Psoas muscle (tissue), 8 donors: ENCODE measurements around the gene UBL5. TPM values are rescaled to one million over a fixed set of nuclear protein-coding genes. Genes with fewer than 3 reads are reported as not detected.

Source experiments
- ATAC-seq, 4 donors: fragments of 200-7000 bp; cut with Tn5 transposase; one replicate each; pipeline ENCODE4 v1.9.1; 2020; ENCODE audit warnings: moderate library complexity in 3 of 4, mild to moderate bottlenecking in 2 of 4
- DNase-seq, 2 donors: peaks; one replicate each; pipeline ENCODE4 v3.0.0-alpha.2; 2020
- H3K27ac ChIP-seq: fragments of 200-600 bp; one replicate; pipeline ENCODE4 v1.8.0; 2022
- H3K27me3 ChIP-seq, 3 donors: fragments of 200-600 bp in 1 of 3; one replicate each; pipeline versions ENCODE4 v1.6.1 to v1.8.0; 2013 to 2022; ENCODE audit warnings: low read length in 2 of 3, mild to moderate bottlenecking in 2 of 3, moderate library complexity in 1 of 3; ENCODE audit not compliant: insufficient read depth in 3 of 3
- H3K36me3 ChIP-seq, 2 donors: fragments of 200-600 bp in 1 of 2; one replicate each; pipeline versions ENCODE4 v1.6.1 to v1.8.0; 2013 to 2022; ENCODE audit warnings: low read depth in 1 of 2, mild to moderate bottlenecking in 1 of 2, moderate library complexity in 1 of 2; ENCODE audit not compliant: insufficient read depth in 1 of 2
- H3K4me1 ChIP-seq: fragments of 200-600 bp; one replicate; pipeline ENCODE4 v1.8.0; 2022
- H3K4me3 ChIP-seq: fragments of 200-600 bp; one replicate; pipeline ENCODE4 v1.8.0; 2022; ENCODE audit warnings: mild to moderate bottlenecking
- H3K9me3 ChIP-seq: fragments of 200-600 bp; one replicate; pipeline ENCODE4 v1.8.0; 2022
- CTCF ChIP-seq: fragments of 200-600 bp; IDR thresholded peaks from one replicate; pipeline ENCODE4 v1.8.0; 2022; ENCODE audit warnings: antibody characterized with exemption
- WGBS, 3 donors: extraction: QIAGEN DNeasy Blood & Tissue Kit; methylation state at CpG; one replicate each; pipeline versions ENCODE4 v1.1.6 to v1.1.7; 2013; 5-methylcytosine and 5-hydroxymethylcytosine counted together
- intact Hi-C, 2 donors: fragments of 100-400 bp; cut with DNase I; formaldehyde crosslinking; loops; one replicate each; pipeline versions ENCODE4 v1.11.0 to v1.14.2; 2022
- polyA plus RNA-seq, 3 donors: library from polyadenylated mRNA; stranded (reverse); fragments of 200-250 nt; gene quantifications; one replicate each; pipeline ENCODE4 v1.2.3, GENCODE V29; 2013
- total RNA-seq, 4 donors: library from RNA; stranded (reverse); fragmentation: NEBNext Ultra II Directional in 2 of 4; extraction: Animal tissue kit (Norgen Biotek cat#: 25700) in 2 of 4; gene quantifications; one replicate each; pipeline versions ENCODE4 v1.2.1 to v1.2.4, GENCODE V29; 2021 to 2023
- donor health status: healthy with polysubstance abuse.
- donor health status: DM: no; HTN: no; CAD: no; lungs with moderate emphysema.
- donor health status: Bipolar disorder and iron deficiency.
- donor health status: healthy.
- donor health status: DM: yes; HTN: yes; CAD: no.
- donor health status: DM: no; HTN: no; CAD: no.
- donor health status: DM: no; HTN: no; CAD: no.
- donor health status: DM: yes; HTN: yes; CAD: no.

Gene UBL5
- total and polyA plus RNA-seq, 7 donors: 262 to 659 (median 368) TPM

GRCh38 chr19:9791552-9792205 is 36.0 kb upstream of the UBL5 start:
- 3 to 4% (median 3%) methylated on average over 40 to 50 of the region's 50 CpGs for WGBS, 3 donors

GRCh38 chr19:9792206-9793070 is 35.3 kb upstream of the UBL5 start:
- DNase-seq (peak; percentile 93 to 94), ATAC-seq (peak; percentile 70 to 81 (median 74))
- no peak for TF ChIP-seq CTCF
- no peaks in the 10 kb centered on the region for H3K36me3 ChIP-seq
- peak overlapping the region; percentile 62 for H3K27ac ChIP-seq
- H3K9me3 ChIP-seq: no peaks in the 10 kb centered on the region
- 2 to 4% (median 3%) methylated on average over 61 to 69 of the region's 70 CpGs for WGBS, 3 donors
- peaks cover 0 to 20% (median under 1%) of the 10 kb centered on the region in 3 donors for H3K27me3 ChIP-seq
- no peaks in the 10 kb centered on the region for H3K4me1 ChIP-seq
- intact Hi-C loops: loop anchor here (2.0 to 5.0 kb wide), 3 partner anchors 164 to 480 kb away; no protein-coding TSS in a partner anchor
- peak overlapping the region; percentile 67 for H3K4me3 ChIP-seq

More at GRCh38 chr19:9791552-9792205, 36.0 kb upstream of the UBL5 start:
- peak; percentile 95 for DNase-seq
- Histone ChIP-seq H3K4me1 (no peaks in the 10 kb centered on the region), H3K36me3 (no peaks in the 10 kb centered on the region), H3K27ac (no peak overlapping the region), H3K27me3 (peaks cover 0 to 27% (median 2%) of the 10 kb centered on the region in 3 donors), H3K9me3 (no peaks in the 10 kb centered on the region), H3K4me3 (peak overlapping the region; percentile 67)
- no peak for TF ChIP-seq CTCF
- ATAC-seq: peak; percentile 72 to 77 (median 73)
- intact Hi-C loops: loop anchor here (2.0 to 5.0 kb wide), 3 partner anchors 163 to 479 kb away; no protein-coding TSS in a partner anchor

- no peak for TF ChIP-seq CTCF
- Histone ChIP-seq H3K27me3 (peaks cover 0 to 13% (median 0%) of the 10 kb centered on the region in 3 donors), H3K9me3 (no peaks in the 10 kb centered on the region), H3K27ac (peak overlapping the region; percentile 62), H3K36me3 (no peaks in the 10 kb centered on the region), H3K4me1 (no peaks in the 10 kb centered on the region), H3K4me3 (peak overlapping the region; percentile 67)
- ATAC-seq (peak in 3 of 4 donors; percentile 9 to 31 (median 21)), DNase-seq (peak in 1 of 2 donors; percentile 69)
- 12 to 14% (median 12%) methylated on average over 36 of the region's 36 CpGs for WGBS, 3 donors
- intact Hi-C loops: loop anchor here (2.0 to 5.0 kb wide), 3 partner anchors 164 to 481 kb away; no protein-coding TSS in a partner anchor
These were observed 34.6 kb upstream of the UBL5 start for GRCh38 chr19:9793071-9793591.

- Histone ChIP-seq H3K9me3 (no peaks in the 10 kb centered on the region), H3K27me3 (peaks cover 0 to 8% (median 0%) of the 10 kb centered on the region in 3 donors), H3K27ac (no peak overlapping the region), H3K36me3 (no peaks in the 10 kb centered on the region), H3K4me1 (no peaks in the 10 kb centered on the region), H3K4me3 (no peak overlapping the region)
- WGBS, 3 donors: 45 to 53% (median 50%) methylated on average over 6 of the region's 6 CpGs
- TF ChIP-seq CTCF: peak; percentile 81
- intact Hi-C loops: loop anchor here (1.0 to 5.0 kb wide), 7 partner anchors 209 to 660 kb away; partner anchors contain the start of genes ZNF266 (in 1 of the 2) and ZNF317 (in 1 of the 2)
- peak; percentile 57 to 79 (median 72) for ATAC-seq
- DNase-seq: peak; percentile 71 to 84
These were observed 31.5 kb upstream of the UBL5 start for GRCh38 chr19:9796113-9796773.
